SK-N-SH (cell line): ENCODE results near the gene SMAD3. TPM values are rescaled to one million over a fixed set of nuclear protein-coding genes. Genes with fewer than 3 reads are reported as not detected.

ENCODE experiments used
- CTCF ChIA-PET: fragments of 300-600, 350-600 bp; formaldehyde crosslinking; extraction: SDS; loops from one replicate; lab custom pipeline; 2021; lab: Yijun Ruan, JAX
- POLR2A ChIA-PET: fragments of 350-600 bp; sonication (Branson Sonifier 250); formaldehyde crosslinking; extraction: SDS; loops from one replicate; lab custom pipeline; 2020; ENCODE audit warnings: antibody characterized with exemption, inconsistent platforms; lab: Yijun Ruan, JAX
- DNase-seq: peaks from one replicate; pipeline ENCODE4 v3.0.0; 2012
- H2AFZ ChIP-seq: fragments of 200-600 bp; sonication (generic); 2 replicates; pipeline ENCODE4 v1.8.1; 2016; ENCODE audit warnings: antibody characterized with exemption, mild to moderate bottlenecking, low read depth
- H3F3A ChIP-seq: fragments of 200-600 bp; sonication (generic); replicated peaks from 2 replicates; pipeline ENCODE3; 2016; ENCODE audit warnings: antibody characterized with exemption, mild to moderate bottlenecking; ENCODE audit not compliant: insufficient read depth
- H3K27ac ChIP-seq, 2 experiments: fragments of 200-500 bp in 1 of 2; fragments of 200-600 bp in 1 of 2; sonication (Bioruptor generic) in 1 of 2; sonication (generic), shearing (Covaris generic) in 1 of 2; 2 replicates each; pipeline versions ENCODE4 v1.5.1 to v1.6.1; 2014 to 2016; ENCODE audit warnings: low read depth in 2 of 2, inconsistent platforms in 1 of 2, low read length in 1 of 2, mild to moderate bottlenecking in 1 of 2, mixed read lengths in 1 of 2
- H3K27me3 ChIP-seq: fragments of 200-600 bp; sonication (generic), shearing (Covaris generic); 2 replicates; pipeline ENCODE4 v1.6.1; 2016; ENCODE audit warnings: mixed run types; ENCODE audit not compliant: insufficient read depth
- H3K36me3 ChIP-seq, 2 experiments: fragments of 200-500 bp in 1 of 2; fragments of 200-600 bp in 1 of 2; sonication (Bioruptor generic) in 1 of 2; sonication (generic) in 1 of 2; replicated peaks in 1 of 2; 2 replicates each; pipeline versions ENCODE3 to v1.5.1; 2014 to 2016; ENCODE audit warnings: low read length in 1 of 2, mild to moderate bottlenecking in 1 of 2; ENCODE audit not compliant: insufficient read depth in 2 of 2, control insufficient read depth in 1 of 2
- H3K4me1 ChIP-seq, 2 experiments: fragments of 200-500 bp in 1 of 2; fragments of 200-600 bp in 1 of 2; sonication (Bioruptor generic) in 1 of 2; sonication (generic), shearing (Covaris generic) in 1 of 2; 2 replicates each; pipeline versions ENCODE4 v1.5.1 to v1.6.1; 2014 to 2016; ENCODE audit warnings: low read depth in 1 of 2, low read length in 1 of 2, mixed run types in 1 of 2; ENCODE audit not compliant: insufficient read depth in 2 of 2, control insufficient read depth in 1 of 2
- H3K4me2 ChIP-seq: fragments of 200-600 bp; sonication (generic), shearing (Covaris generic); 2 replicates; pipeline ENCODE4 v1.6.1; 2017; ENCODE audit warnings: mixed run types
- H3K4me3 ChIP-seq, 2 experiments: fragments of 200-500 bp in 1 of 2; fragments of 200-600 bp in 1 of 2; sonication (Bioruptor generic) in 1 of 2; sonication (generic), shearing (Covaris generic) in 1 of 2; 2 replicates each; pipeline versions ENCODE4 v1.5.1 to v1.8.1; 2014 to 2016; ENCODE audit warnings: low read depth in 2 of 2, inconsistent platforms in 1 of 2, low read length in 1 of 2, mild to moderate bottlenecking in 1 of 2, mixed read lengths in 1 of 2, moderate library complexity in 1 of 2
- H3K79me2 ChIP-seq: fragments of 200-600 bp; sonication (generic); 2 replicates; pipeline ENCODE4 v1.8.1; 2017; ENCODE audit warnings: mild to moderate bottlenecking; ENCODE audit not compliant: insufficient read depth
- H3K9ac ChIP-seq: fragments of 200-600 bp; sonication (generic); 2 replicates; pipeline ENCODE4 v1.6.1; 2017; ENCODE audit warnings: mixed run types
- H3K9me2 ChIP-seq: fragments of 200-600 bp; sonication (generic); 2 replicates; pipeline ENCODE4 v1.6.1; 2017; ENCODE audit warnings: mixed run types
- H3K9me3 ChIP-seq: fragments of 200-600 bp; sonication (generic); 2 replicates; pipeline ENCODE4 v1.6.1; 2017; ENCODE audit warnings: mixed run types, mild to moderate bottlenecking, moderate library complexity
- H4K20me1 ChIP-seq: fragments of 200-600 bp; sonication (generic); 2 replicates; pipeline ENCODE4 v1.6.1; 2017; ENCODE audit warnings: mild to moderate bottlenecking, mixed run types; ENCODE audit not compliant: insufficient read depth
- EP300 ChIP-seq, 2 experiments: IDR thresholded peaks; 2 replicates each; pipeline versions ENCODE4 v1.4.0 to v1.6.1; 2012; ENCODE audit warnings: borderline replicate concordance in 1 of 2, low read depth in 1 of 2, low read length in 1 of 2
- EZH2phosphoT487 ChIP-seq: fragments of 200-600 bp; sonication (generic); IDR thresholded peaks from 2 replicates; pipeline ENCODE4 v1.6.1; 2017; ENCODE audit warnings: low read depth, mixed run types, mild to moderate bottlenecking, antibody characterized with exemption, moderate library complexity, borderline replicate concordance
- FOSL2 ChIP-seq: IDR thresholded peaks from 2 replicates; pipeline ENCODE4 v1.4.0; 2012; ENCODE audit warnings: low read depth, mild to moderate bottlenecking, moderate library complexity, borderline replicate concordance
- FOXJ3 ChIP-seq: sonication (generic); formaldehyde crosslinking; IDR thresholded peaks from 2 replicates; pipeline ENCODE4 v1.5.1; 2020; ENCODE audit warnings: mild to moderate bottlenecking, missing genetic modification reagents
- GATA2 ChIP-seq: sonication (generic); formaldehyde crosslinking; IDR thresholded peaks from 2 replicates; pipeline ENCODE4 v1.5.0; 2020; ENCODE audit warnings: mild to moderate bottlenecking, missing genetic modification reagents
- JUND ChIP-seq: IDR thresholded peaks from 2 replicates; pipeline ENCODE4 v1.4.0; 2012
- MEF2A ChIP-seq: IDR thresholded peaks from 2 replicates; pipeline ENCODE4 v1.4.0; 2012; ENCODE audit warnings: low read depth, borderline replicate concordance
- NRF1 ChIP-seq: IDR thresholded peaks from 2 replicates; pipeline ENCODE4 v1.6.1; 2012; ENCODE audit warnings: low read depth, mild to moderate bottlenecking, low read length
- RAD21 ChIP-seq: IDR thresholded peaks from 2 replicates; pipeline ENCODE4 v1.6.1; 2012; ENCODE audit warnings: mild to moderate bottlenecking, low read length
- RFX5 ChIP-seq: IDR thresholded peaks from 2 replicates; pipeline ENCODE4 v1.6.1; 2012; ENCODE audit warnings: mild to moderate bottlenecking, improper control_type of control experiment, low read length
- SIN3A ChIP-seq: IDR thresholded peaks from 2 replicates; pipeline ENCODE4 v1.6.1; 2012; ENCODE audit warnings: low read depth, mild to moderate bottlenecking, low read length, moderate library complexity, borderline replicate concordance
- TCF12 ChIP-seq: IDR thresholded peaks from 2 replicates; pipeline ENCODE4 v1.4.0; 2012
- WGBS: methylation state at CpG from one replicate; pipeline ENCODE4 v1.1.6; 2017; ENCODE audit warnings: low lambda C conversion rate; 5-methylcytosine and 5-hydroxymethylcytosine counted together
- polyA plus RNA-seq, 3 experiments: library from polyadenylated mRNA; depleted of rRNA; stranded (reverse); fragments of >200 nt; gene quantifications; 2 replicates each; pipeline ENCODE4 v1.2.3, GENCODE V29; 2012
- TF ChIP-seq, protein P1 (sequence below): fragments of 200-600 bp; sonication (generic); IDR thresholded peaks from 2 replicates; pipeline ENCODE4 v1.6.1; 2017; ENCODE audit warnings: antibody characterized with exemption, mild to moderate bottlenecking, moderate library complexity
- TF ChIP-seq, protein P2 (sequence below): IDR thresholded peaks from 2 replicates; pipeline ENCODE4 v1.6.1; 2012; ENCODE audit warnings: mild to moderate bottlenecking, low read depth, low read length, moderate library complexity
- TF ChIP-seq, protein P3 (sequence below): IDR thresholded peaks from 2 replicates; pipeline ENCODE4; 2012

The SMAD3 gene
- polyA plus RNA-seq, 1 of the 3 experiments (the other 2 are of a cell fraction): 19.5 TPM

DNA sequence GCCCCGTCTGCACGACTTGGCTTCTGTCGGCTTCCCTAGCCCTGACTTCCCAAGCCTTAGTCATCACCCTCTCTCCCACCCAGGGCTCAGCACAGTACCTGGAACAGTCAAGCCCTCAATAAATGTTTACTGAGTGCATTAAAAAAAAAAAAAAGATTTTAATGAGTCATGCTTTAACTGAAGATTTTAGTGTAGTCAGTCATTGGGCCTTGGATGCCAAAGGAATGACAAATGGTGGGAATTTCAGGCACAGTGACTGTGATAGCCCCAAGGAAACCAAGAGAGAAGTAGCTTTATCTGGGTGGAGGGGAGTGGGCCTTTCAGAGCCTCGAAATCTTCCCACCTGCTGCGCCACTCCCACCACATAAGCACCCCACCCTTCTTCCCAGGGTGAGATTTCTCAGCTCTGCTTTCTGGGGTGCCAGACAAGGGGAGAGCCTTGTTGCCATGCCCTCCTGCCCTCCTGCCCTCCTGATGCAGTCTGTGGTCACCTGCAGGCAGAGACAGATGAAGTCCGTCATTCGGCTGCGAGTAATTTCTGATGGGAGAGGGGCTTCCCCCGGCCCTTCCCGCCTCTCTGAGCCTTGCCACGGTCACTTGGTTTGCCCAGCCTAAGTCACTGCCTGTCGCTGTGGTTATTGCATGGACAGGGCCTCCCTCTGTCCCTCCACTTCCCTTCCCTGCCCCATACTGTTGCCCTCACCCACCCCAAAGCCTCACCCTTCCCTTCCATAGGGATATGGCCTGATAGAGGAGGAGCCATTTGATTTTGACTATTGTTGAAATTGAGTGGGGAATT lies 41.8 kb downstream of the SMAD3 start (continued):
- TF ChIP-seq, protein P1, sequence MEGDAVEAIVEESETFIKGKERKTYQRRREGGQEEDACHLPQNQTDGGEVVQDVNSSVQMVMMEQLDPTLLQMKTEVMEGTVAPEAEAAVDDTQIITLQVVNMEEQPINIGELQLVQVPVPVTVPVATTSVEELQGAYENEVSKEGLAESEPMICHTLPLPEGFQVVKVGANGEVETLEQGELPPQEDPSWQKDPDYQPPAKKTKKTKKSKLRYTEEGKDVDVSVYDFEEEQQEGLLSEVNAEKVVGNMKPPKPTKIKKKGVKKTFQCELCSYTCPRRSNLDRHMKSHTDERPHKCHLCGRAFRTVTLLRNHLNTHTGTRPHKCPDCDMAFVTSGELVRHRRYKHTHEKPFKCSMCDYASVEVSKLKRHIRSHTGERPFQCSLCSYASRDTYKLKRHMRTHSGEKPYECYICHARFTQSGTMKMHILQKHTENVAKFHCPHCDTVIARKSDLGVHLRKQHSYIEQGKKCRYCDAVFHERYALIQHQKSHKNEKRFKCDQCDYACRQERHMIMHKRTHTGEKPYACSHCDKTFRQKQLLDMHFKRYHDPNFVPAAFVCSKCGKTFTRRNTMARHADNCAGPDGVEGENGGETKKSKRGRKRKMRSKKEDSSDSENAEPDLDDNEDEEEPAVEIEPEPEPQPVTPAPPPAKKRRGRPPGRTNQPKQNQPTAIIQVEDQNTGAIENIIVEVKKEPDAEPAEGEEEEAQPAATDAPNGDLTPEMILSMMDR: no peak
- TF ChIP-seq SIN3A (peak; percentile 53; the same call in 1 of the 2 replicates), FOSL2 (peak; percentile 98), FOXJ3 (CRISPR knock-in tag) (no peak), RAD21 (no peak), GATA2 (CRISPR knock-in tag) (no peak)
- TF ChIP-seq, protein P2, sequence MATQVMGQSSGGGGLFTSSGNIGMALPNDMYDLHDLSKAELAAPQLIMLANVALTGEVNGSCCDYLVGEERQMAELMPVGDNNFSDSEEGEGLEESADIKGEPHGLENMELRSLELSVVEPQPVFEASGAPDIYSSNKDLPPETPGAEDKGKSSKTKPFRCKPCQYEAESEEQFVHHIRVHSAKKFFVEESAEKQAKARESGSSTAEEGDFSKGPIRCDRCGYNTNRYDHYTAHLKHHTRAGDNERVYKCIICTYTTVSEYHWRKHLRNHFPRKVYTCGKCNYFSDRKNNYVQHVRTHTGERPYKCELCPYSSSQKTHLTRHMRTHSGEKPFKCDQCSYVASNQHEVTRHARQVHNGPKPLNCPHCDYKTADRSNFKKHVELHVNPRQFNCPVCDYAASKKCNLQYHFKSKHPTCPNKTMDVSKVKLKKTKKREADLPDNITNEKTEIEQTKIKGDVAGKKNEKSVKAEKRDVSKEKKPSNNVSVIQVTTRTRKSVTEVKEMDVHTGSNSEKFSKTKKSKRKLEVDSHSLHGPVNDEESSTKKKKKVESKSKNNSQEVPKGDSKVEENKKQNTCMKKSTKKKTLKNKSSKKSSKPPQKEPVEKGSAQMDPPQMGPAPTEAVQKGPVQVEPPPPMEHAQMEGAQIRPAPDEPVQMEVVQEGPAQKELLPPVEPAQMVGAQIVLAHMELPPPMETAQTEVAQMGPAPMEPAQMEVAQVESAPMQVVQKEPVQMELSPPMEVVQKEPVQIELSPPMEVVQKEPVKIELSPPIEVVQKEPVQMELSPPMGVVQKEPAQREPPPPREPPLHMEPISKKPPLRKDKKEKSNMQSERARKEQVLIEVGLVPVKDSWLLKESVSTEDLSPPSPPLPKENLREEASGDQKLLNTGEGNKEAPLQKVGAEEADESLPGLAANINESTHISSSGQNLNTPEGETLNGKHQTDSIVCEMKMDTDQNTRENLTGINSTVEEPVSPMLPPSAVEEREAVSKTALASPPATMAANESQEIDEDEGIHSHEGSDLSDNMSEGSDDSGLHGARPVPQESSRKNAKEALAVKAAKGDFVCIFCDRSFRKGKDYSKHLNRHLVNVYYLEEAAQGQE: peak; percentile 48; the same call in 1 of the 2 replicates
- TF ChIP-seq, all 33 proteins: peak for 15

DNA sequence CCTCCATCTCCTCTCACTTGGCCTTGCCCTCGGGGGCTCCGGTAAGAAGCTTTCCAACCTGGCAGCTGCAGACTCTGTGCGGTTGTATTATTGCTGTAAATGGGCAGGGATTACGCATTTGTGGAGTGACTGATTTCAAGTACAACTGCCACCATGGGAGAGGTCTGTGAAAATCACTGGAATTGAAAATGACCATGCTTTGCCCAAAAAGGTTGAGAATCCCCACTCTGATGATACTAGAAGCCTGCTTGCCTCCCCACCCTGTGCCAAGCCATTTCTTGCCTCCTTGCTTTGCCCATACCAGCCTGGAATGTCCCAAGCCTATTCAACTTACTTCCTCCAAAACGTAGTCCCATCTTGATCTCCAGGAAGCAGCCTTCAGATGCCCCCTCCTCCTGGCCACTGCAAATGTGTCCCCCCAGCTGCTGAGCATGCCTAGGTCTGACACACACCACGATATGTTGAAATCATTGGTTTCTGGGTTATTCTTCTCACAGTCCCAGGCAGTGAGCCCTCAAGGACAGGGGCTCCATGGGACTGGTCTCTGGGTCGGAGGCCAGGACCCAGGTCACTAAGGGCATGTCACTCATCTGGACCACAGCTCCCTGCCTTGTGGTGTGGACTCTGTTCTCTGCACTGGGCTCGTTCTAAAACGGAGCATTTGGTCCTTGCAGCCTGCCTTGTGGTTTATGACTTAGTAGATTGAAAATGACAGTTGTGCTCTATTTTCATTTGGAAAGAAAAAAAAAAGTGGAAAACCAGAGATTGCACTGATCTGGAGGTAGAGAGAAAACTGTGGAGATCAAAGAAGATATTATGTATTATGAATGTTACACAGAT lies 42.9 kb downstream of the SMAD3 start:
- Histone ChIP-seq H2AFZ (no peak overlapping the region), H3K9me3 (peaks cover 5% of the 10 kb centered on the region; the same call in 1 of the 2 replicates), H3F3A (peaks cover 31% of the 10 kb centered on the region), H4K20me1 (no peaks in the 10 kb centered on the region), H3K4me2 (peak overlapping the region; percentile 69; the same call in 1 of the 2 replicates), H3K4me1 (peaks cover 27 to 46% of the 10 kb centered on the region in 2 experiments), H3K79me2 (peaks cover 81% of the 10 kb centered on the region), H3K4me3 (no peak overlapping the region), H3K27ac (peak overlapping the region; percentile 5 to 98; a peak in 3 of 4 replicates), H3K36me3 (peaks cover 0 to 14% of the 10 kb centered on the region in 2 experiments), H3K9me2 (no peaks in the 10 kb centered on the region), H3K27me3 (no peaks in the 10 kb centered on the region), H3K9ac (peak overlapping the region; percentile 46; the same call in 1 of the 2 replicates)
- DNase-seq: no peak
- ChIA-PET POLR2A (no interaction called here), CTCF (no interaction called here)
- 52% methylated on average over 9 of the region's 9 CpGs for WGBS
- TF ChIP-seq, protein P3, sequence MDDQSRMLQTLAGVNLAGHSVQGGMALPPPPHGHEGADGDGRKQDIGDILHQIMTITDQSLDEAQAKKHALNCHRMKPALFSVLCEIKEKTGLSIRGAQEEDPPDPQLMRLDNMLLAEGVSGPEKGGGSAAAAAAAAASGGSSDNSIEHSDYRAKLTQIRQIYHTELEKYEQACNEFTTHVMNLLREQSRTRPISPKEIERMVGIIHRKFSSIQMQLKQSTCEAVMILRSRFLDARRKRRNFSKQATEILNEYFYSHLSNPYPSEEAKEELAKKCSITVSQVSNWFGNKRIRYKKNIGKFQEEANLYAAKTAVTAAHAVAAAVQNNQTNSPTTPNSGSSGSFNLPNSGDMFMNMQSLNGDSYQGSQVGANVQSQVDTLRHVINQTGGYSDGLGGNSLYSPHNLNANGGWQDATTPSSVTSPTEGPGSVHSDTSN: peak; percentile 91
- peak; percentile 70 for TF ChIP-seq TCF12
- peak; percentile 30 for TF ChIP-seq JUND
- TF ChIP-seq EZH2phosphoT487: no peak
- peak in 1 of 2 experiments; percentile 33; a peak in 1 of 4 replicates for TF ChIP-seq EP300 (IDR thresholded peaks at IDR 0.05; ENCODE audit: borderline replicate concordance in 1 of 2, low read depth in 1 of 2, low read length in 1 of 2)
- TF ChIP-seq RFX5: no peak
- 0 out of 2 replicates have a peak, but pooled peaks have one; percentile 14 for TF ChIP-seq MEF2A
- no peak for TF ChIP-seq NRF1
- TF ChIP-seq RAD21: no peak
- no peak for TF ChIP-seq SIN3A
